H1 (cell line): ENCODE results near the gene TRIM68. TPM values are rescaled to one million over a fixed set of nuclear protein-coding genes. Genes with fewer than 3 reads are reported as not detected.

Experiments used
- CTCF ChIA-PET: fragments of 300-600 bp; sonication (Branson Sonifier 250); formaldehyde crosslinking; loops from one replicate; lab custom pipeline; 2021; ENCODE audit not compliant: partially characterized antibody; lab: Charles Lee
- POLR2A ChIA-PET: fragments of 300-600 bp; sonication (Branson Sonifier 250); formaldehyde crosslinking; loops from one replicate; lab custom pipeline; 2021; ENCODE audit warnings: inconsistent platforms; ENCODE audit not compliant: partially characterized antibody; lab: Charles Lee
- DNase-seq, 2 experiments: peaks; one replicate each; pipeline versions ENCODE4 v3.0.0 to v3.0.0-alpha.2; 2010 to 2022; ENCODE audit warnings: low spot score in 2 of 2, low read depth in 1 of 2, mixed read lengths in 1 of 2
- FAIRE-seq: peaks from 2 replicates; lab custom pipeline; 2011; peaks lifted over from hg19 to GRCh38; lab: Jason Lieb, UNC
- H2AFZ ChIP-seq: 2 replicates; pipeline ENCODE4 v1.8.1; 2012; ENCODE audit warnings: low read length, inconsistent platforms
- H2AK5ac ChIP-seq: 2 replicates; pipeline ENCODE4 v1.6.1; 2013; ENCODE audit warnings: low read depth, low read length
- H2BK120ac ChIP-seq: replicated peaks from 2 replicates; pipeline ENCODE3; 2013; ENCODE audit warnings: low read depth, low read length, inconsistent platforms
- H2BK12ac ChIP-seq: 2 replicates; pipeline ENCODE4 v1.6.1; 2013; ENCODE audit warnings: low read depth, low read length
- H2BK15ac ChIP-seq: 2 replicates; pipeline ENCODE4 v1.6.1; 2013; ENCODE audit warnings: low read length
- H2BK20ac ChIP-seq: 2 replicates; pipeline ENCODE4 v1.6.1; 2013; ENCODE audit warnings: low read length
- H2BK5ac ChIP-seq: 2 replicates; pipeline ENCODE4 v1.6.1; 2013; ENCODE audit warnings: low read depth, low read length
- H3K14ac ChIP-seq: 2 replicates; pipeline ENCODE4 v1.6.1; 2013; ENCODE audit warnings: inconsistent platforms; ENCODE audit not compliant: insufficient read length
- H3K18ac ChIP-seq: 2 replicates; pipeline ENCODE4 v1.6.1; 2013; ENCODE audit warnings: low read length; ENCODE audit errors: extremely low read depth
- H3K23ac ChIP-seq: 2 replicates; pipeline ENCODE4 v1.6.1; 2013; ENCODE audit warnings: inconsistent platforms; ENCODE audit not compliant: insufficient read length
- H3K23me2 ChIP-seq: 2 replicates; pipeline ENCODE4 v1.6.1; 2013; ENCODE audit warnings: low read depth, low read length
- H3K27ac ChIP-seq: 2 replicates; pipeline ENCODE4 v1.6.1; 2011; ENCODE audit warnings: low read depth, low read length, inconsistent platforms
- H3K27me3 ChIP-seq, 4 experiments: replicated peaks in 1 of 4; 1 replicate in 1 of 4; 2 replicates in 3 of 4; pipeline versions ENCODE4 v1.6.1 to v1.8.1; 2011 to 2013; ENCODE audit warnings: low read length in 3 of 4, mild to moderate bottlenecking in 3 of 4, inconsistent platforms in 2 of 4, mixed read lengths in 2 of 4, moderate library complexity in 1 of 4; ENCODE audit not compliant: control insufficient read depth in 3 of 4, insufficient read depth in 3 of 4; ENCODE audit errors: extremely low read depth in 1 of 4
- H3K36me3 ChIP-seq, 4 experiments: 2 replicates each; pipeline versions ENCODE4 v1.6.1 to v1.8.1; 2011 to 2013; ENCODE audit warnings: mild to moderate bottlenecking in 4 of 4, low read length in 3 of 4, moderate library complexity in 2 of 4, control low read depth in 1 of 4, inconsistent platforms in 1 of 4; ENCODE audit not compliant: insufficient read depth in 4 of 4, control insufficient read depth in 2 of 4
- H3K4ac ChIP-seq: replicated peaks from 2 replicates; pipeline ENCODE3; 2013; ENCODE audit warnings: low read length, low read depth, mixed read lengths, inconsistent platforms; ENCODE audit not compliant: insufficient read length
- H3K4me1 ChIP-seq, 4 experiments: replicated peaks in 1 of 4; 1 replicate in 1 of 4; 2 replicates in 3 of 4; pipeline versions ENCODE4 v1.6.1 to v1.8.1; 2011 to 2013; ENCODE audit warnings: low read length in 3 of 4, inconsistent platforms in 2 of 4, mixed read lengths in 1 of 4; ENCODE audit not compliant: insufficient read depth in 4 of 4, control insufficient read depth in 3 of 4
- H3K4me2 ChIP-seq, 2 experiments: 2 replicates each; pipeline versions ENCODE4 v1.6.1 to v1.8.1; 2011 to 2013; ENCODE audit warnings: low read depth in 2 of 2, low read length in 2 of 2, control low read depth in 1 of 2, inconsistent platforms in 1 of 2, mild to moderate bottlenecking in 1 of 2; ENCODE audit not compliant: insufficient read depth in 1 of 2
- H3K4me3 ChIP-seq, 4 experiments: fragments of 200-600, 300-600 bp in 1 of 4; sonication (generic), shearing (Covaris generic), sonication (Bioruptor Twin) in 1 of 4; 2 replicates each; pipeline versions ENCODE4 v1.5.1 to v1.8.1; 2011 to 2016; ENCODE audit warnings: low read length in 4 of 4, low read depth in 3 of 4, control low read depth in 2 of 4, inconsistent platforms in 2 of 4, mild to moderate bottlenecking in 2 of 4, mixed read lengths in 1 of 4, moderate library complexity in 1 of 4; ENCODE audit not compliant: insufficient read depth in 2 of 4; ENCODE audit errors: extremely low read depth in 1 of 4
- H3K56ac ChIP-seq: replicated peaks from 2 replicates; pipeline ENCODE3; 2013; ENCODE audit warnings: low read depth, mild to moderate bottlenecking, mixed read lengths, low read length, inconsistent platforms; ENCODE audit not compliant: insufficient read length
- H3K79me1 ChIP-seq: 2 replicates; pipeline ENCODE4 v1.6.1; 2013; ENCODE audit warnings: low read depth, low read length, control low read depth
- H3K79me2 ChIP-seq, 2 experiments: 2 replicates each; pipeline versions ENCODE4 v1.6.1 to v1.8.1; 2012 to 2013; ENCODE audit warnings: low read length in 2 of 2, mild to moderate bottlenecking in 2 of 2, inconsistent platforms in 1 of 2; ENCODE audit not compliant: insufficient read depth in 2 of 2, control insufficient read depth in 1 of 2
- H3K9ac ChIP-seq, 4 experiments: replicated peaks in 1 of 4; 1 replicate in 1 of 4; 2 replicates in 3 of 4; pipeline versions ENCODE4 v1.6.1 to v1.8.1; 2011 to 2013; ENCODE audit warnings: low read depth in 3 of 4, low read length in 3 of 4, control low read depth in 2 of 4, mild to moderate bottlenecking in 2 of 4, moderate library complexity in 2 of 4, inconsistent platforms in 1 of 4; ENCODE audit errors: extremely low read depth in 1 of 4
- H3K9me3 ChIP-seq, 2 experiments: 2 replicates each; pipeline versions ENCODE4 v1.6.1 to v1.8.1; 2012 to 2013; ENCODE audit warnings: mild to moderate bottlenecking in 2 of 2, moderate library complexity in 2 of 2, control low read depth in 1 of 2, inconsistent platforms in 1 of 2, low read depth in 1 of 2, low read length in 1 of 2, mixed read lengths in 1 of 2; ENCODE audit not compliant: insufficient read depth in 2 of 2
- H4K20me1 ChIP-seq, 2 experiments: replicated peaks in 1 of 2; 2 replicates each; pipeline versions ENCODE3 to v1.8.1; 2011 to 2013; ENCODE audit warnings: inconsistent platforms in 2 of 2, low read length in 2 of 2, mild to moderate bottlenecking in 1 of 2; ENCODE audit not compliant: insufficient read depth in 2 of 2, control insufficient read depth in 1 of 2
- H4K5ac ChIP-seq: 2 replicates; pipeline ENCODE4 v1.6.1; 2013; ENCODE audit warnings: low read length, low read depth, mixed read lengths, inconsistent platforms; ENCODE audit not compliant: insufficient read length
- H4K8ac ChIP-seq: 2 replicates; pipeline ENCODE4 v1.8.0; 2013; ENCODE audit warnings: mild to moderate bottlenecking, moderate library complexity, low read length, inconsistent platforms; ENCODE audit not compliant: insufficient read depth; ENCODE audit errors: extremely low read depth
- H4K91ac ChIP-seq: replicated peaks from 2 replicates; pipeline ENCODE3; 2013; ENCODE audit warnings: low read length, mixed read lengths, inconsistent platforms; ENCODE audit not compliant: insufficient read length
- ASH2L ChIP-seq: fragments of 200-600, 300-600 bp; sonication (generic); IDR thresholded peaks from one replicate; pipeline ENCODE4 v1.7.1; 2017; ENCODE audit warnings: low read length
- CREB1 ChIP-seq: IDR thresholded peaks from 2 replicates; pipeline ENCODE4 v1.6.1; 2012; ENCODE audit warnings: inconsistent platforms
- JUN ChIP-seq: IDR thresholded peaks from 2 replicates; pipeline ENCODE4 v1.6.1; 2011; ENCODE audit warnings: low read depth, mild to moderate bottlenecking, improper control_type of control experiment, low read length
- KDM1A ChIP-seq: fragments of 200-600, 300-600 bp; sonication (generic); IDR thresholded peaks from 2 replicates; pipeline ENCODE4 v1.7.1; 2016; ENCODE audit warnings: mild to moderate bottlenecking, low read length, borderline replicate concordance
- MAFK ChIP-seq: IDR thresholded peaks from 2 replicates; pipeline ENCODE4 v1.6.1; 2012; ENCODE audit warnings: low read depth, mild to moderate bottlenecking, improper control_type of control experiment, low read length
- RFX5 ChIP-seq: IDR thresholded peaks from 2 replicates; pipeline ENCODE4 v1.6.1; 2011; ENCODE audit warnings: low read depth, low read length, improper control_type of control experiment, borderline replicate concordance
- SIX5 ChIP-seq: IDR thresholded peaks from 2 replicates; pipeline ENCODE4 v1.6.1; 2011; ENCODE audit warnings: mild to moderate bottlenecking, low read depth, low read length
- TCF12 ChIP-seq: IDR thresholded peaks from 2 replicates; pipeline ENCODE4 v1.6.1; 2011; ENCODE audit warnings: low read depth, mild to moderate bottlenecking, low read length
- ZNF274 ChIP-seq: IDR thresholded peaks from 2 replicates; pipeline ENCODE4 v1.7.0; 2012; ENCODE audit warnings: low read length, borderline replicate concordance; ENCODE audit errors: extremely low read depth
- WGBS, 2 experiments: shearing (Covaris generic) in 1 of 2; methylation state at CpG; one replicate each; pipeline versions ENCODE4 v1.1.6 to v1.1.7; 2013 to 2015; ENCODE audit warnings: low lambda C conversion rate in 2 of 2, mixed read lengths in 2 of 2, inconsistent platforms in 1 of 2, low coverage in 1 of 2, missing lambda C conversion rate in 1 of 2; ENCODE audit not compliant: insufficient replicate concordance in 2 of 2, insufficient coverage in 1 of 2, insufficient read length in 1 of 2; ENCODE audit errors: extremely low coverage in 1 of 2, missing lambda C conversion rate in 1 of 2; 5-methylcytosine and 5-hydroxymethylcytosine counted together
- polyA plus RNA-seq, 7 experiments: library from polyadenylated mRNA; depleted of rRNA in 3 of 7; stranded (reverse) in 5 of 7; unstranded in 2 of 7; fragments of >200 nt in 5 of 7; fragments of 200-250 nt in 2 of 7; gene quantifications; 1 replicate in 5 of 7; 2 replicates in 1 of 7; 4 replicates in 1 of 7; pipeline versions ENCODE4 v1.2.1 to v1.2.3, GENCODE V29; 2011 to 2013; ENCODE audit warnings: missing spikeins in 2 of 7, mixed read lengths in 2 of 7
- total RNA-seq: library from RNA; stranded (reverse); fragmentation: NEBNext Ultra II Directional; extraction: Animal tissue kit (Norgen Biotek cat#: 25700); gene quantifications from 2 replicates; pipeline ENCODE4 v1.2.1, GENCODE V29; 2021

Gene TRIM68
- total and polyA plus RNA-seq, 2 of the 8 experiments (the other 6 are each of a cell fraction or from before 2014, with no cell fraction given) = 3.4 to 5.7 TPM

DNA sequence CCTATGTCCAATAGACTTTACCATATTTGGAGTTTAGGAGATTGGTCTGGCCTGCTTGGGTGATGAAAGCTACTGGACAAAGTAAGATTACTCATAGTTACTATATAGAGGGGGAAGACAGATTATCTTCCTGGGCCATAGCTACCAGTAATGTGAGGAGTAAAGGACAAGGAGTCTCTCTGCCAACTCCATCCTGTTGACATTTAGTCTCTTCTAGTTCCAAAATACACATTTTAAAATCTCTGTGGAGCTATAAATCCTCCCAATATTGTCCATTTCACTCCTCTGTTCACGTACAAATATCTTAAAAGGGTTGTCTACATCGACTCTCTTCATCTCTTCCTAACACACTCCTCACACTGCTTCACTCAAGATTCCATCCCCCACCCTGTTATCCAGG is 28.1 kb upstream of the TRIM68 start:
- no peaks in the 10 kb centered on the region for H3K36me3 ChIP-seq
- CTCF ChIA-PET = interaction anchor here (0.6 to 5.2 kb wide), 48 partner anchors 8 to 1743 kb away, joined by 3 to 83 read pairs (median 4); partner anchors contain the start of genes MMP26, OR51E1 and OR51G2
- DNase-seq = no peak
- H3K56ac ChIP-seq = no peak overlapping the region
- no peak overlapping the region for H2BK15ac ChIP-seq
- no peak overlapping the region for H4K5ac ChIP-seq
- 84% methylated on average over 2 of the region's 2 CpGs; no CpG with 5 or more reads in 1 of the 2 experiments for WGBS, 2 experiments
- H2AFZ ChIP-seq = 0 out of 2 replicates have a peak overlapping the region, but pooled peaks have one; percentile 91
- no peak overlapping the region for H3K4ac ChIP-seq
- no peaks in the 10 kb centered on the region for H3K79me2 ChIP-seq
- no peak overlapping the region for H2BK5ac ChIP-seq
- H3K18ac ChIP-seq = no peak overlapping the region
- no peak overlapping the region for H4K8ac ChIP-seq
- H2BK12ac ChIP-seq = no peak overlapping the region
- H3K4me3 ChIP-seq = no peak overlapping the region
- H3K23me2 ChIP-seq = no peaks in the 10 kb centered on the region
- peaks cover 0 to 7% (median 4%) of the 10 kb centered on the region in 4 experiments; a peak in 5 of 7 replicates for H3K27me3 ChIP-seq
- H3K79me1 ChIP-seq = no peaks in the 10 kb centered on the region
- no peak overlapping the region for H2BK20ac ChIP-seq
- POLR2A ChIA-PET = no interaction called here
- H4K20me1 ChIP-seq = no peaks in the 10 kb centered on the region
- no peak overlapping the region for H2BK120ac ChIP-seq
- no peak for TF ChIP-seq RFX5
- TF ChIP-seq JUN = no peak
- no peak for TF ChIP-seq KDM1A
- TF ChIP-seq SIX5 = no peak
- no peak for TF ChIP-seq MAFK
- no peak for TF ChIP-seq ASH2L
- TF ChIP-seq CREB1 = no peak
- no peak for TF ChIP-seq TCF12
- TF ChIP-seq ZNF274 = no peak
- no peak overlapping the region for H3K14ac ChIP-seq
- no peak overlapping the region for H3K23ac ChIP-seq
- H3K4me1 ChIP-seq = no peaks in the 10 kb centered on the region
- no peak overlapping the region for H3K27ac ChIP-seq
- no peak overlapping the region for H4K91ac ChIP-seq
- no peak overlapping the region for H2AK5ac ChIP-seq
- no peaks in the 10 kb centered on the region; a peak in 1 of 4 replicates for H3K9me3 ChIP-seq
- no peak overlapping the region for H3K9ac ChIP-seq
- no peak for FAIRE-seq
- no peak overlapping the region for H3K4me2 ChIP-seq
